Liver (tissue), 3 donors: ENCODE measurements around the gene OBP2B.

ENCODE experiments used
- CTCF ChIP-seq: fragments of 150-350 bp; IDR thresholded peaks from 2 replicates; pipeline ENCODE4 v1.5.1; 2017; ENCODE audit warnings: improper control_type of control experiment, low read depth, low read length; ENCODE audit not compliant: missing input control
- GABPA ChIP-seq, 2 donors: IDR thresholded peaks in 1 of 2; conservative IDR thresholded peaks in 1 of 2; 2 replicates each; pipeline ENCODE4 v1.6.1; 2016; ENCODE audit warnings: antibody characterized with exemption in 2 of 2, mild to moderate bottlenecking in 1 of 2, moderate library complexity in 1 of 2
- REST ChIP-seq: IDR thresholded peaks from 2 replicates; pipeline ENCODE4 v1.6.1; 2016; ENCODE audit warnings: antibody characterized with exemption, mild to moderate bottlenecking
- TF ChIP-seq, protein P1 (sequence below): IDR thresholded peaks from 2 replicates; pipeline ENCODE4 v1.6.1; 2016; ENCODE audit warnings: antibody characterized with exemption
- donor health status: healthy.
- donor health status: healthy.

- no peak for TF ChIP-seq CTCF
- TF ChIP-seq REST, result no peak
- no peak for TF ChIP-seq GABPA (IDR thresholded peaks at IDR 0.05 in 1 of 2, conservative IDR thresholded peaks at IDR 0.05 in 1 of 2)
- TF ChIP-seq, protein P1, sequence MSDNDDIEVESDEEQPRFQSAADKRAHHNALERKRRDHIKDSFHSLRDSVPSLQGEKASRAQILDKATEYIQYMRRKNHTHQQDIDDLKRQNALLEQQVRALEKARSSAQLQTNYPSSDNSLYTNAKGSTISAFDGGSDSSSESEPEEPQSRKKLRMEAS, result no peak
These were observed 4.1 kb downstream of the OBP2B start for GRCh38 chr9:133204993-133205336.
